Endothelial cell of umbilical vein (primary cell): ENCODE data around the gene LYRM9. TPM values are rescaled to one million over a fixed set of nuclear protein-coding genes. Genes with fewer than 3 reads are reported as not detected.

ENCODE experiments used
- BruUV-seq: library from RNA; stranded (reverse); fragments of 400-500 nt; replicated peaks from 2 replicates; lab custom pipeline; 2021; lab: Mats Ljungman, UMichigan
- CTCF ChIA-PET: fragments of 300-600, 350-600 bp; sonication (Branson Sonifier 250); formaldehyde crosslinking; loops from one replicate; lab custom pipeline; 2021; ENCODE audit warnings: antibody characterized with exemption, inconsistent platforms; lab: Charles Lee
- POLR2A ChIA-PET: fragments of 300-600, 350-600 bp; sonication (Branson Sonifier 250); formaldehyde crosslinking; loops from one replicate; lab custom pipeline; 2021; ENCODE audit warnings: antibody characterized with exemption, inconsistent platforms; lab: Charles Lee
- DNase-seq: peaks from one replicate; pipeline ENCODE4 v3.0.0-alpha.2; 2011; ENCODE audit warnings: low read depth, low spot score
- FAIRE-seq: peaks from 2 replicates; lab custom pipeline; 2011; peaks lifted over from hg19 to GRCh38; lab: Jason Lieb, UNC
- H2AFZ ChIP-seq: 2 replicates; pipeline ENCODE4 v1.6.0; 2012; ENCODE audit warnings: low read depth, low read length, control low read depth, inconsistent platforms
- H3K27ac ChIP-seq: 2 replicates; pipeline ENCODE4 v1.5.1; 2011; ENCODE audit warnings: low read depth, mild to moderate bottlenecking, control low read depth, low read length, moderate library complexity; ENCODE audit not compliant: insufficient read depth
- H3K27me3 ChIP-seq, 2 experiments: 2 replicates each; pipeline versions ENCODE4 v1.6.0 to v1.6.1; 2011; ENCODE audit warnings: low read length in 2 of 2, mixed read lengths in 1 of 2; ENCODE audit not compliant: control insufficient read depth in 2 of 2, insufficient read depth in 2 of 2
- H3K36me3 ChIP-seq, 2 experiments: 2 replicates in 1 of 2; 3 replicates in 1 of 2; pipeline ENCODE4 v1.5.1; 2011; ENCODE audit warnings: low read length in 2 of 2, mild to moderate bottlenecking in 1 of 2, moderate library complexity in 1 of 2; ENCODE audit not compliant: control insufficient read depth in 2 of 2, insufficient read depth in 2 of 2; ENCODE audit errors: extremely low read depth in 1 of 2
- H3K4me1 ChIP-seq: 3 replicates; pipeline ENCODE4 v1.5.1; 2011; ENCODE audit warnings: mild to moderate bottlenecking, low read length; ENCODE audit not compliant: control insufficient read depth, insufficient read depth; ENCODE audit errors: extremely low read depth
- H3K4me2 ChIP-seq: 2 replicates; pipeline ENCODE4 v1.6.1; 2011; ENCODE audit warnings: low read length, control low read depth, mixed read lengths; ENCODE audit not compliant: insufficient read depth
- H3K4me3 ChIP-seq, 3 experiments: fragments of 200-600 bp in 1 of 3; sonication (generic), shearing (Covaris generic) in 1 of 3; replicated peaks in 1 of 3; 2 replicates each; pipeline ENCODE4 v1.5.1; 2011 to 2016; ENCODE audit warnings: control low read depth in 3 of 3, low read length in 3 of 3, mild to moderate bottlenecking in 2 of 3, inconsistent platforms in 1 of 3, low read depth in 1 of 3, moderate library complexity in 1 of 3; ENCODE audit not compliant: insufficient read depth in 1 of 3
- H3K79me2 ChIP-seq: 2 replicates; pipeline ENCODE4 v1.6.0; 2012; ENCODE audit warnings: low read length, inconsistent platforms; ENCODE audit not compliant: control insufficient read depth, insufficient read depth
- H3K9ac ChIP-seq: replicated peaks from 2 replicates; pipeline ENCODE3; 2011; ENCODE audit warnings: low read length, control low read depth; ENCODE audit not compliant: insufficient read depth; ENCODE audit errors: extremely low read depth
- H3K9me1 ChIP-seq: replicated peaks from 3 replicates; pipeline ENCODE4 v1.6.0; 2011; ENCODE audit warnings: mild to moderate bottlenecking, low read length; ENCODE audit not compliant: control insufficient read depth, insufficient read depth; ENCODE audit errors: extremely low read depth
- H3K9me3 ChIP-seq: replicated peaks from 2 replicates; pipeline ENCODE4 v1.5.1; 2012; ENCODE audit warnings: low read length, inconsistent platforms; ENCODE audit not compliant: control insufficient read depth, insufficient read depth
- H4K20me1 ChIP-seq: replicated peaks from 2 replicates; pipeline ENCODE3; 2011; ENCODE audit warnings: mild to moderate bottlenecking, low read length; ENCODE audit not compliant: control insufficient read depth, insufficient read depth; ENCODE audit errors: extremely low read depth
- EZH2 ChIP-seq: IDR thresholded peaks from 2 replicates; pipeline ENCODE4 v1.6.1; 2012; ENCODE audit warnings: borderline replicate concordance, low read depth, mild to moderate bottlenecking, moderate library complexity, low read length, inconsistent platforms; ENCODE audit not compliant: severe bottlenecking
- FOS ChIP-seq: IDR thresholded peaks from 2 replicates; pipeline ENCODE4 v1.6.1; 2011; ENCODE audit warnings: mild to moderate bottlenecking, low read length, moderate library complexity, borderline replicate concordance; ENCODE audit not compliant: insufficient read depth
- GATA2 ChIP-seq: IDR thresholded peaks from 2 replicates; pipeline ENCODE4 v1.7.0; 2011; ENCODE audit warnings: low read depth, mild to moderate bottlenecking, moderate library complexity, mixed read lengths, low read length; ENCODE audit not compliant: insufficient read length, insufficient read depth
- JUN ChIP-seq: IDR thresholded peaks from 2 replicates; pipeline ENCODE4 v1.6.1; 2011; ENCODE audit warnings: borderline replicate concordance, low read depth; ENCODE audit not compliant: insufficient read length, insufficient read depth
- MYC ChIP-seq: IDR thresholded peaks from one replicate; pipeline ENCODE4 v1.6.1; 2011; ENCODE audit warnings: mild to moderate bottlenecking, low read depth, low read length
- POLR2A ChIP-seq: IDR thresholded peaks from 2 replicates; pipeline ENCODE4 v1.6.1; 2012; ENCODE audit warnings: low read depth, mild to moderate bottlenecking, control low read depth, low read length
- POLR2AphosphoS5 ChIP-seq: IDR thresholded peaks from 2 replicates; pipeline ENCODE4 v1.6.1; 2012; ENCODE audit warnings: low read depth, mild to moderate bottlenecking, control low read depth, low read length, moderate library complexity; ENCODE audit not compliant: insufficient read depth
- dilution Hi-C: fragments of 300-500 bp; cut with MboI; formaldehyde crosslinking; loops from one replicate; pipeline ENCODE4 v1.15.0; 2019; ENCODE audit warnings: low sequenced_read_pairs; ENCODE audit not compliant: extremely low pct_ligation_motif_present
- intact Hi-C: fragments of 100-400 bp; cut with micrococcal nuclease; formaldehyde crosslinking; loops from one replicate; pipeline ENCODE4 v1.10.0; 2022
- polyA plus RNA-seq, 4 experiments: library from polyadenylated mRNA; depleted of rRNA in 3 of 4; stranded (reverse) in 3 of 4; unstranded in 1 of 4; fragments of >200 nt; gene quantifications; 2 replicates each; pipeline versions ENCODE4 v1.2.1 to v1.2.3, GENCODE V29; 2011 to 2012; ENCODE audit warnings: missing spikeins in 1 of 4
- total RNA-seq: library from RNA; stranded (reverse); gene quantifications from 2 replicates; pipeline ENCODE4 v1.2.3, GENCODE V29; 2021
- TF ChIP-seq, protein P1 (sequence below): IDR thresholded peaks from 2 replicates; pipeline ENCODE4 v1.6.1; 2011; ENCODE audit not compliant: insufficient read depth, insufficient read length
- TF ChIP-seq, protein P2 (sequence below), 2 donors: IDR thresholded peaks; 1 replicate in 1 of 2; 2 replicates in 1 of 2; pipeline ENCODE4 v1.5.1; 2011; ENCODE audit warnings: low read length in 2 of 2, mild to moderate bottlenecking in 2 of 2, moderate library complexity in 2 of 2, control low read depth in 1 of 2, inconsistent platforms in 1 of 2, low read depth in 1 of 2; ENCODE audit not compliant: insufficient read depth in 1 of 2; ENCODE audit errors: extremely low read depth in 1 of 2

The LYRM9 gene
- total and polyA plus RNA-seq, 2 donors (not counting 3 experiments of a cell fraction or from before 2014, with no cell fraction given), result 3.0 to 4.0 TPM

DNA sequence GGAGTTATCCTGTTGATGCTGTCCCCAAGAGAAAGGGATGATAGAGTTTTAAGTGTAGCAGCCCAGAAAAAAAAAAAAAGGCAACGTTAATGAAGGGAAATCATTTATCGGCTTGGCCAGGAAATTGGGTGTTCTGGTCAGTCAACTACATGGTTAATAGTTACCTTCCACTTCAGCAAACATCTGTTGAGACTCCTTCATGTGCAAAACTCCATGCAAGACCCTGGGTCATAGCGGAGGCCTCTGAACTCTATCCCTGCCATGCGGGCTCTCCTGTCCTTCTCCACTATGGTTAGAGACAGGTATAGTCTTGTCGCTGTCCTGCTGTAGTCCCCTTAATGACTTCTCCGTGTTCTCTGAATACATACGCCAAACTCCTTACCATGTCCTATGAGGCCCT, 3.5 kb upstream of the LYRM9 start:
- Histone ChIP-seq H2AFZ (no peak overlapping the region), H3K27ac (no peak overlapping the region), H3K9ac (no peak overlapping the region), H3K36me3 (no peaks in the 10 kb centered on the region), H3K4me1 (peaks cover 11% of the 10 kb centered on the region), H3K4me3 (no peak overlapping the region), H3K9me1 (no peaks in the 10 kb centered on the region), H3K79me2 (no peaks in the 10 kb centered on the region), H4K20me1 (no peaks in the 10 kb centered on the region), H3K9me3 (no peaks in the 10 kb centered on the region), H3K4me2 (no peak overlapping the region), H3K27me3 (peaks cover 6 to 20% of the 10 kb centered on the region in 2 experiments)
- ChIA-PET CTCF (no interaction called here), POLR2A (no interaction called here)
- FAIRE-seq (no peak), DNase-seq (no peak)
- dilution Hi-C loops (no loop called here), intact Hi-C loops (no loop called here)
- no peak for TF ChIP-seq JUN
- TF ChIP-seq, protein P1, sequence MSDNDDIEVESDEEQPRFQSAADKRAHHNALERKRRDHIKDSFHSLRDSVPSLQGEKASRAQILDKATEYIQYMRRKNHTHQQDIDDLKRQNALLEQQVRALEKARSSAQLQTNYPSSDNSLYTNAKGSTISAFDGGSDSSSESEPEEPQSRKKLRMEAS, result no peak
- no peak for TF ChIP-seq POLR2A
- TF ChIP-seq MYC, result no peak
- TF ChIP-seq FOS, result no peak
- no peak for TF ChIP-seq POLR2AphosphoS5
- TF ChIP-seq, protein P2, sequence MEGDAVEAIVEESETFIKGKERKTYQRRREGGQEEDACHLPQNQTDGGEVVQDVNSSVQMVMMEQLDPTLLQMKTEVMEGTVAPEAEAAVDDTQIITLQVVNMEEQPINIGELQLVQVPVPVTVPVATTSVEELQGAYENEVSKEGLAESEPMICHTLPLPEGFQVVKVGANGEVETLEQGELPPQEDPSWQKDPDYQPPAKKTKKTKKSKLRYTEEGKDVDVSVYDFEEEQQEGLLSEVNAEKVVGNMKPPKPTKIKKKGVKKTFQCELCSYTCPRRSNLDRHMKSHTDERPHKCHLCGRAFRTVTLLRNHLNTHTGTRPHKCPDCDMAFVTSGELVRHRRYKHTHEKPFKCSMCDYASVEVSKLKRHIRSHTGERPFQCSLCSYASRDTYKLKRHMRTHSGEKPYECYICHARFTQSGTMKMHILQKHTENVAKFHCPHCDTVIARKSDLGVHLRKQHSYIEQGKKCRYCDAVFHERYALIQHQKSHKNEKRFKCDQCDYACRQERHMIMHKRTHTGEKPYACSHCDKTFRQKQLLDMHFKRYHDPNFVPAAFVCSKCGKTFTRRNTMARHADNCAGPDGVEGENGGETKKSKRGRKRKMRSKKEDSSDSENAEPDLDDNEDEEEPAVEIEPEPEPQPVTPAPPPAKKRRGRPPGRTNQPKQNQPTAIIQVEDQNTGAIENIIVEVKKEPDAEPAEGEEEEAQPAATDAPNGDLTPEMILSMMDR (IDR thresholded peaks at IDR 0.05; ENCODE audit: extremely low read depth in 1 of 2, insufficient read depth in 1 of 2, low read depth in 1 of 2, low read length in 2 of 2), result no peak
- no peak for TF ChIP-seq EZH2
- no peak for TF ChIP-seq GATA2
- no TSS peak for BruUV-seq
